HUES6 (cell line): ENCODE results near the gene CCDC121.
A peak's percentile ranks its signal among the peaks of the same experiment; 100 is the strongest.

Source experiments
- H3K27ac ChIP-seq: 2 replicates; pipeline ENCODE4 v1.7.0; 2013; ENCODE audit warnings: low read depth, mild to moderate bottlenecking, low read length, inconsistent platforms
- H3K27me3 ChIP-seq: 2 replicates; pipeline ENCODE4 v1.6.1; 2013; ENCODE audit warnings: low read length; ENCODE audit not compliant: control insufficient read depth, insufficient read depth
- H3K36me3 ChIP-seq: 2 replicates; pipeline ENCODE4 v1.6.1; 2013; ENCODE audit warnings: low read length; ENCODE audit not compliant: control insufficient read depth, insufficient read depth
- H3K4me1 ChIP-seq: 2 replicates; pipeline ENCODE4 v1.6.1; 2013; ENCODE audit warnings: low read length; ENCODE audit not compliant: control insufficient read depth, insufficient read depth
- H3K4me3 ChIP-seq: 2 replicates; pipeline ENCODE4 v1.5.1; 2013; ENCODE audit warnings: low read depth, low read length
- H3K9ac ChIP-seq: one replicate; pipeline ENCODE4 v1.6.1; 2013; ENCODE audit warnings: mild to moderate bottlenecking, low read length
- H3K9me3 ChIP-seq: 2 replicates; pipeline ENCODE4 v1.6.1; 2013; ENCODE audit warnings: low read depth, low read length; ENCODE audit not compliant: control insufficient read depth, insufficient read depth

The CCDC121 gene

GRCh38 chr2:27628767-27629709 is at the start of gene CCDC121, which contains the start of gene GPN1:
Gene CCDC121, minus strand, starts transcription at chr2:27629012. Its CDS starts 1,213 bp downstream, at chr2:27627799.
Gene GPN1, plus strand, starts transcription at chr2:27629050. Its CDS starts 9 bp downstream, at chr2:27629059.
- peak within 1 kb of the TSS; percentile 86 for H3K4me3 ChIP-seq
- H3K27ac ChIP-seq: peak within 1 kb of the TSS; percentile 36
- no peaks in the 10 kb centered on the region for H3K9me3 ChIP-seq
- peaks cover 9% of the 10 kb centered on the region; the same call in 1 of the 2 replicates for H3K4me1 ChIP-seq
- peak within 1 kb of the TSS; percentile 93 for H3K9ac ChIP-seq
- H3K27me3 ChIP-seq: no peaks in the 10 kb centered on the region
- peaks cover 49% of the 10 kb centered on the region for H3K36me3 ChIP-seq

- Histone ChIP-seq H3K36me3 (peaks cover 63% of the 10 kb centered on the region), H3K4me1 (no peaks in the 10 kb centered on the region), H3K27ac (no peak overlapping the region), H3K4me3 (no peak overlapping the region), H3K9me3 (no peaks in the 10 kb centered on the region), H3K27me3 (no peaks in the 10 kb centered on the region), H3K9ac (no peak overlapping the region)
Measured at GRCh38 chr2:27672723-27673486, 44.1 kb upstream of the CCDC121 start.

DNA sequence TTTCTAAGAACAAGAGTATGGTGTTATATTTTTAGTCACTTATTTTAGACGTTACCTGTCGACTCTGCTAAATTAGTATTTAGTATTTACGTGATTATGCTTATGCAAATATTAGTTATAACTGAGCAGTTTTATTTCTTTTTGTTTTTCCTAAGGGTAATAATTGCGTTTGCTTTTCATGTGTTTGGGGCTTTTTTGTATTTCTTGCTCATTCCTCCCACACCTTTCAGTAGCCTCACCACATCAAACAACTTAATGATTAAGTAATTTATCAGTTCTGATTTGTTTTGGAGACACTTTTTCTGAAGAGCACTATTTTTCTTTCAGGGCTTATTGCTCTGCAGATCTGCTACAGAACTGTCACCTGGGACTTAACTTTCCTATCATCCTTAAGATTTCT is 42.4 kb upstream of the CCDC121 start:
- Histone ChIP-seq H3K27ac (no peak overlapping the region), H3K9me3 (no peaks in the 10 kb centered on the region), H3K36me3 (peaks cover 60% of the 10 kb centered on the region), H3K4me3 (no peak overlapping the region), H3K9ac (no peak overlapping the region), H3K27me3 (no peaks in the 10 kb centered on the region), H3K4me1 (no peaks in the 10 kb centered on the region)

DNA sequence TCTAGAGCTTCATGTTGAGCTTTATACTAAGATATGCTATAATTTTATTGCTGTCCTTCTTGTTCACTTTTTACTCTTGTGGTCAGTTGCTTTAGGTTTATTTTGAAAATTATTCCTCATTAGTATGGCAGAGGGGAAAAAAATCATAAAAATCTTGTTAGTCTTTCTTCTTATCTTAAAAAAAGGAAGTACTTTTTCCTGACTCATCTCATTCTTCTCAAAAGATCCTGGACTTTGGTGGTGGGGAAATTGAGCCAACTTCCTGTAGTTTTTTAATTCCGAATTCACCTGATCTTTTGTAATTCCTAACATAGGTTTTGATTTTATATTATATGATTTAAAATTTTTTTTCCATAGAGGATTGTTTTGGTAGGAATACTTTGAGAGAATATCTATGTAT is 38.6 kb upstream of the CCDC121 start:
- no peaks in the 10 kb centered on the region for H3K27me3 ChIP-seq
- peaks cover 36% of the 10 kb centered on the region for H3K36me3 ChIP-seq
- H3K4me1 ChIP-seq: peaks cover 3% of the 10 kb centered on the region; the same call in 1 of the 2 replicates
- H3K27ac ChIP-seq: no peak overlapping the region
- no peak overlapping the region for H3K9ac ChIP-seq
- no peak overlapping the region for H3K4me3 ChIP-seq
- H3K9me3 ChIP-seq: no peaks in the 10 kb centered on the region

DNA sequence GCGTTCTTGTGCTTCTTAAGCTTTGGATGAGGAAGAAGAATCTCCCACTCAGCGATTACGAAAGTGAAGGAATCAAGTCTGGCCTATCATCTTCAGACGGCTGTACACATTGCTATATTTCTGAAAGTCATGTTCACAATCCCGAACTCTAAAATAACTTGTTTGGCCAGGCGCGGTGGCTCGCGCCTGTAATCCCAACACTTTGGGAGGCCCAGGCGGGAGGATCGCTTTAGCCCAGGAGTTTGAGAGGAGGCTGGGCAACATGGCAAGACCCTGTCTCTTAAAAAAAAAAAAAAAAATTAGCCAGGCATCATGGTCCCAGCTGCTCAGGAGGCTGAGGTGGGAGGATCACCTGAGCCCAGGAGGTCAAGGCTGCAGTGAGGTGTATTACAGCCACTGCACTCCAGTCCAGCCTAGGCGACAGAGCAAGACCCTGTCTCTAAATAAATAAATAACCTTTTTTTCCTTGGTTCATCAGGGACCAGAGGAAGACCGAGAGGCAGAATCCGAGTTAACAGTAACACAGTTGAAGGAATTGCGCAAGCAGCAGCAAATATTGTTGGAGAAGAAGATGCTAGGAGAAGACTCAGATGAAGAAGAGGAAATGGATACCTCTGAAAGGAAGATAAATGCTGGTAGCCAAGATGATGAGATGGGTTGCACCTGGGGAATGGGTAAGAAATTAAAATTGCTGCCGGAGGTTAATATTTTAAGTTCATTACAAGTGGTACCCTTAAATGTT is 36.0 kb upstream of the CCDC121 start:
- Histone ChIP-seq H3K9me3 (no peaks in the 10 kb centered on the region), H3K27me3 (no peaks in the 10 kb centered on the region), H3K4me3 (peak overlapping the region; percentile 89), H3K36me3 (peaks cover 52% of the 10 kb centered on the region), H3K9ac (peak overlapping the region; percentile 87), H3K27ac (no peak overlapping the region), H3K4me1 (peaks cover 4% of the 10 kb centered on the region; the same call in 1 of the 2 replicates)

- Histone ChIP-seq H3K4me1 (peaks cover 4% of the 10 kb centered on the region; the same call in 1 of the 2 replicates), H3K9ac (peak overlapping the region; percentile 87), H3K27me3 (no peaks in the 10 kb centered on the region), H3K9me3 (no peaks in the 10 kb centered on the region), H3K4me3 (peak overlapping the region; percentile 89), H3K36me3 (peaks cover 53% of the 10 kb centered on the region), H3K27ac (peak overlapping the region; percentile 75; the same call in 1 of the 2 replicates)
Measured at GRCh38 chr2:27664154-27664574, 35.4 kb upstream of the CCDC121 start.

GRCh38 chr2:27663285-27664153 is 34.7 kb upstream of the CCDC121 start, which contains the start of the genes SLC4A1AP and SUPT7L:
Gene SLC4A1AP, plus strand, starts transcription at chr2:27663889. Its CDS starts 26 bp downstream, at chr2:27663915.
Gene SUPT7L, minus strand, starts transcription at chr2:27663614. Its CDS starts 1,422 bp downstream, at chr2:27662192.
- peak within 1 kb of the TSS; percentile 87 for H3K9ac ChIP-seq
- no peaks in the 10 kb centered on the region for H3K9me3 ChIP-seq
- peak within 1 kb of the TSS; percentile 89 for H3K4me3 ChIP-seq
- H3K36me3 ChIP-seq: peaks cover 49% of the 10 kb centered on the region
- H3K4me1 ChIP-seq: peaks cover 4% of the 10 kb centered on the region; the same call in 1 of the 2 replicates
- H3K27me3 ChIP-seq: no peaks in the 10 kb centered on the region
- peak within 1 kb of the TSS; percentile 75 for H3K27ac ChIP-seq

- no peaks in the 10 kb centered on the region for H3K27me3 ChIP-seq
- peaks cover 4% of the 10 kb centered on the region; the same call in 1 of the 2 replicates for H3K4me1 ChIP-seq
- no peak overlapping the region for H3K27ac ChIP-seq
- no peak overlapping the region for H3K4me3 ChIP-seq
- no peaks in the 10 kb centered on the region for H3K9me3 ChIP-seq
- peaks cover 56% of the 10 kb centered on the region for H3K36me3 ChIP-seq
- H3K9ac ChIP-seq: no peak overlapping the region
Measured at GRCh38 chr2:27661371-27661770, 32.6 kb upstream of the CCDC121 start.

GRCh38 chr2:27655155-27655951 is 26.5 kb upstream of the CCDC121 start:
- Histone ChIP-seq H3K4me3 (no peak overlapping the region), H3K36me3 (peaks cover 90% of the 10 kb centered on the region), H3K4me1 (no peaks in the 10 kb centered on the region), H3K9me3 (no peaks in the 10 kb centered on the region), H3K27me3 (no peaks in the 10 kb centered on the region), H3K9ac (no peak overlapping the region), H3K27ac (0 out of 2 replicates have a peak overlapping the region, but pooled peaks have one; percentile 7)
